ENCODE data around the gene OMA1. TPM values are rescaled to one million over a fixed set of nuclear protein-coding genes. Genes with fewer than 3 reads are reported as not detected.
"Not testable (repeated sequence)": the region's sequence is repeated elsewhere in the genome, so short reads cannot be mapped to it uniquely, and the experiment has no call there.

The OMA1 gene
- total RNA-seq, 1 experiment from 2014 or later: 21.4 TPM

DNA sequence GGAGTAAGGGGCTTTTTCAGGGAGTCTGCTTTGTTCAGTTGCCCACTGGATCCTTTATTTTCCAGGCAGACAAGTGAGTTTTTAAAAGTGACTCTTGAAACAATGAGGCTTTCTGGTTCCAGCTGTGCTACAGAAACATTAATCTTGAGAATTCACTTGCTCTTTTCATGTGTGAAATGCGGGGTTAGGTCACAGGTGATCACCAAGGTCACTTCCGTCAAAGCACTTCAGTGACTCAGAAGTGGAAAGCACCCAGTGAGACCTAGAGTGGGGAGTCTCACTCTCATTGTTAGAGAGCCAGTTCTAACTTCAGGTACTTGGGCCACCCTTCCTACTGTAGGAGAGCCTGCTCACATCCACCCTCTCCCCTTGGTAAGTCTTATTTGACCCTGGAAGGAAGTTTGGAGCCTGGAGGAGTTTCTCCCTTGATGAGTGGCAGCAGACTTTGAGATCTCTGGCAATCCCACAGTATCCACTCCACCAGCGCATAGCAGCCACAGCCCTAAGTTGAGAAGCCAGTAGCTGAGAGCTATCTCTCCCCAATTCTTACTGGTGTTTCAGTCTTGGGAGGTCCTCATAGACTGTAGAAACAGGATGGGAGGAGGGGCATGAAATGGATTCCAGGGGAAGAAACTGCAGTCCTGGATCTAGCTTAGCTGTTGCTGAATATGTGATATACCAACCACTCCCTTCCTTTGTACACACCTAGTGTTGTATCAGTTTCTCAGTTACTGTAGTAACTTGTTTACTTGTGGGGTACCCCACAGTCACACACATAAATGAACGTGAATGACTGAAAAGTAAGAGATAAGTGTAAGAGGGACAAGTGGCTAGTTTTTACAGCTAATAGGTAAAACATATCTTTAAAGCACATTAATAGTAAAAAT lies 27.4 kb upstream of the OMA1 start:
- DNase-seq (ENCODE audit: low read depth): peak; percentile 44

DNA sequence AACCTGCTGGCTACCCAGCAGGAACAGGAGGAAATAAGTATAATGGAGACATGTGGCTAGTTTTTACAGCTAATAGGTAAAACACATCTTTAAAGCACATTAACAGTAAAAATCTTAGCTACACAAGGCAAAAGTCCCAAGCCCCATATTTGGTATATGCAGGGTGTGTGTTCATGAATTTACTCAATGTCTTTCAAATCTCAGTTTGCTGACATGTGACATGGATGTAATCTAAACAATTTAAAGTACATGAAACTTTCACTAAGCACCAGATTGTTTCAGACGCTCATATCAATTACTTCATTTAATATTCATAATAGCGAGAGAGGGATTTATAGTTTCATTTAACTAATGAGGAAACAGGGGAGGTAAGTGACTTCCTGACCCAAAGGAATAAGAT lies 26.6 kb upstream of the OMA1 start:
- DNase-seq (ENCODE audit: low read depth): no peak

DNA sequence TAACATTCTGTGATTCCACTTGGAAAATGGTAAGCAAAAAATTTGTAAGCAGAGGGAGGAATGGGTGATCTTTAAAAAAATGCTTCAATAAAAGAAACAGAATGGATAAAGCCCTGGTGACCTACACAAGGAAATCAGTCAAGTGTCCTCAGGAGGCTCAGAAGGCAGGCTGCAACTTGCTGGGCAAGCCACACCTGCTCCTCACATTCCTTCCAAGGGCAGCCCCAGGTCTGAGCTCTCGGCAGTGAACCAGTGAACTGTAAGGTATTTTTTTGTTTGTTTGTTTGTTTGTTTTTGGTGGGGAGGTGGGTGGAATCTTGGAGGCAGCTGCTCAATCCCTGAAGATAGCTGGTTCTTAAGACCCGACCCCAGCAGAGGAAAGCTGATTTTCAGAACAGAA lies 26.2 kb upstream of the OMA1 start:
- DNase-seq (ENCODE audit: low read depth): no peak

DNA sequence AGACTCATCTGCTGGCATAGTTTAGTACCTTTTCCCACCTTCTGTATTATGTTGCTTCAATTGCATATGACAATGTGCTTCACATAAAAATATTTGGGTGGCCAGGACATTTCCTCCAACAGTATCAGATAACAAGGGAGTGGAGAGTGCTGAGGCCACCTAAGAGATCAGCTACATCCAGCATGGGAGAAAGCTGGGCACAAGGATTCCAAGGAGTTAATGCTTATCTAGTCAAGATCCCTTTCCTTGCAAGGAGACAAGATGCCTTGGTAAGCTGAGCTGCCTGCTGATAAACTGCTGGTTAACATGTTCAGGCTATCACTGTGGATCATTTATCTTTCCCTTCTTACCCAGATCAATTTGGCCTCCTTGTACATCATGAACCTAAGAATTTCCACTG lies 25.1 kb upstream of the OMA1 start:
- no peak for DNase-seq (ENCODE audit: low read depth)

DNA sequence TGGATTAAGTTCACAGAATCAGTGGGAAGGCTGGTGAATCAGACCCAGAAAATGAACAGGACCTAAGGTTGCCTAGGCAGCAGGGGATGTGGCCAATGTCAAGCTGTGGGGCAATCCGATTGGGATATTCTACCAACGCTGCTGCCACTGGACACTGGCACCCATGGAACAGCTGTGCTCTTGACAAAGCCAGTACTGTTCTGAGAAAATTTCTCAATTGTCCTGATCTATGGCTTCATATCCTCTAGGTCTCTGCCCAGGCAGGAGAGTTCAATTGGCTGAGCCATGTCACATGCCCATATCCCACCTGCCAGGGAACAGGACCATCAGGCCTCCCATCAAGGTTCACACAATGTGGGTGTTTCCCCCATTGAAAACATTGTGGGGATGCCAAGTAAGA lies 24.3 kb upstream of the OMA1 start:
- DNase-seq (ENCODE audit: low read depth): no peak

DNA sequence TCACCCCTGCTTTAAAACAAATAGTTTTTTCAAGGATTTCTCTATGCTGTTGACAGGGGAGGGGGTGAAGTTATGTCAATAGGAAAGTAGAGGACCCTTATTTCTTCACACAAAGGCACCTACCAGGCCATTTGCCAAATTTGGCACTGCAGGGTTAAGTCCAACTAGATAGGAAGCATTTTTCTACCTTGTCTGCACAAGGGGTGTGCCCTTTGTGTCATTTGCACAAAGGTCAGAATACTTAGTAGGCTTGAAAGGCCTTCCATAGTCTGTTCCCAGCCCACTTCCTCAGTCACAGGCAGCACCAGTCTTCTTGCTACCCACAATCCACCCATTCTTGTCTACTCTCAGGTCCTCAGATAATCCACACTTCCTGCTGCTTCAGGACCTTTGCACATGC lies 23.6 kb upstream of the OMA1 start:
- no peak for DNase-seq (ENCODE audit: low read depth)

DNA sequence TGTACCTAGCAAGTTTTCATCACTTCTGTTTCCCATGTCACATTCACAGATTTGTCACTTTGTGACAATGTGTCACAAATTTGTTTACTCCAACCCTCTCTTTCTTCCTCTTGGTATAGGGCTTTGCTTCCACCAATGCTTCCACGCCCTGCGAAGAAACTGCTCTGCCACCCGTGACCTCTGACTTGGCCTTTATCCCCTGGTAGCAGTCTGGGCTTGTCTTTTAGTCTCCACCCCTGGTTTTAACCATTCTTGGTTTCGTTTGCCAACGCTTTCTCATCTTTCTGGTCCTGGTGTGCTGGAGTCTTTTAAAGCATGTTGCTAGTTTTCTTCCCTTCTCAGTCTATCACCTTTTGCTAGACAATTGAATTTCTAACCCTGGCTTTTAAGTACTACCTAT lies 22.4 kb upstream of the OMA1 start:
- no peak for DNase-seq (ENCODE audit: low read depth)

DNA sequence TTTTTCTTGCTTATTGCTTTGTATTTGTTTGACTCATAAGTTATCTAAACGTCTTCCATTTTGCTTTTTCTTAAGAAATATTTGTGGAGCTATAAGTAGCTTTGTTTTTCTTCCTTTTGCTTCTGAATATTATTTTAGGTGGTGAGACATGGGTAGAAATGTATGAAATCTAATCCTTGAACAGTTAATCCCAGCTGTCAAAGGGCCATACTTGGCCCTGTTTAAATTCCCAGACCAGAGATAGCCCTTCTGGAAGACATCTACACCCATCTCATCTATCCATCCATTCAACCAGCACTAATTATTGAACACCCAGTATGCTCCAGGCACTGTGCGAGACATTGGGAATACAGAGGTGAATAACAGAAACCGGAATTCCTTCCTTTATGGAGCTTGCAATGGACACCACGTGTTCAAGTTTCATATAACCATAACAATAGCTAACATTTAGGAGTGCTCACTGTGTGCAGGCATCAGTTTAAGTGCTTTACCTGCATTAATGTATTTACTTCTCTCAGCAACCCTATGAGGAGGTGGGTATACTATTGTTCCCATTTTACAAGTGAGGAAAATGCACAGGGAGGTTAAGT lies 21.8 kb upstream of the OMA1 start:
- no peak for DNase-seq (ENCODE audit: low read depth)

DNA sequence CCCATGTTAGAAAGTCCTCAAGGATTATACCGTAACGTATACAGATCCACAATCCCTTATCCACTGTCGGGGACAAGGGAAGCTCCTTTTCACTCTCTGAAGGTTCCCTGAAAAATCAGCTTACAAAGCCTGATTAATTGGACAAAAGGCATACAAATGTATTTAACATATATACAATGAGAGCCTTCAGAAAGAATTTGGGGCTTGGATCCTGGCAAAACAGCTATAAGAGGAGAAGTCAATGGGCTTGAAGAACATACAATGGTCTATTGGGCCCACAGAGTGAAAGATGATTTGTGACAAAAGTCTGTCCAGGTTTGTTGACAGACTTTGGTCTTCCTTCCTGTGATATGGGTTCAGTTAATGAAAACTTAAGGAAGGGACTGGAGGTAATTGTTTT lies 19.8 kb upstream of the OMA1 start:
- no peak for DNase-seq (ENCODE audit: low read depth)

DNA sequence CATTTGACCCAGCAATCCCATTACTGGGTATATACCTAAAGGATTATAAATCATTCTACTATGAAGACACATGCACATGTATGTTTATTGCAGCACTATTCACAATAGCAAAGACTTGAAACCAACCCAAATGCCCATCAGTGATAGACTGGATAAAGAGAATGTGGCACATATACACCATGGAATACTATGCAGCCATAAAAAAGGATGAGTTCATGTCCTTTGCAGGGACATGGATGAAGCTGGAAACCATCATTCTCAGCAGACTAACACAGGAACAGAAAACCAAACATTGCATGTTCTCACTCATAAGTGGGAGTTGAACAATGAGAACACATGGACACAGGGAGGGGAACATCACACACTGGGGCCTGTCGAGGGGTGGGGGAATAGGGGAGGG lies 17.2 kb upstream of the OMA1 start:
- DNase-seq (ENCODE audit: low read depth): not testable (repeated sequence)

DNA sequence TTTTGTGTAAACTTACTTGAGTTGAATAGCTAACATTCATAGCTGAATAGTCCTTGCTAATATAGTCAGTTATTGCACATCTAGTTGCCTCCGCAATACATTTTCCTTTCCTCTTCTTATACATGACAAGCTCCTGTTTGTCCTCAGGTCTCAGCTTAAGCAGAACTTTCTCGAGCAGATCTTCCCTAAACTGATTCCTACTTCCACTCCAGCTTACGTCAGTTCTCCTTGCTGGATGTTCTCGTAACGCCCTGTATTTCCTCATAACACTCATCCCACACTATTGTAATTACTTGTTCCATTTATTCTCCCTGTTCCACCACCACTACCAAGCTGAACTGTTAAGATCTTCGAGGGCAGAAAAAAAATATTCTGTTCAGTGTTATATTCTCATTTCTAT lies 15.1 kb upstream of the OMA1 start:
- DNase-seq (ENCODE audit: low read depth): no peak

DNA sequence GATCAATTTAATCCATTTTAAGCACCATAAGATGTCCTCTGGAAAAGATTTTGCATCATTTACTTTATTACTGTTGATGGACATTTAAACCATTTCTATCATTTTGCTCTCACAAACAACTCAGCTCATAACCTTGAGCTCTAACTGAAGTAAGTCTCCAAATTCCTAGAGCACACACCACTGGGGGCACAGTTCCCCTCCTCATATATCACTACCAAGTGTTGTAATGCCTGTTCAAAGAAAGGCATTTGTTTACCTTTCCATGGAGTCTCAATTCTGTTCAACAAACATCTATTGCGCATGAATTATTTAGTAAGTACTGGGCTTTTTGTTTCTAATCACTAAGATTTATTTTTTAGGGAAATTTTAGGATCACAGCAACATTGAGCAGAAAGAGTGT lies 8.9 kb upstream of the OMA1 start:
- DNase-seq (ENCODE audit: low read depth): no peak

DNA sequence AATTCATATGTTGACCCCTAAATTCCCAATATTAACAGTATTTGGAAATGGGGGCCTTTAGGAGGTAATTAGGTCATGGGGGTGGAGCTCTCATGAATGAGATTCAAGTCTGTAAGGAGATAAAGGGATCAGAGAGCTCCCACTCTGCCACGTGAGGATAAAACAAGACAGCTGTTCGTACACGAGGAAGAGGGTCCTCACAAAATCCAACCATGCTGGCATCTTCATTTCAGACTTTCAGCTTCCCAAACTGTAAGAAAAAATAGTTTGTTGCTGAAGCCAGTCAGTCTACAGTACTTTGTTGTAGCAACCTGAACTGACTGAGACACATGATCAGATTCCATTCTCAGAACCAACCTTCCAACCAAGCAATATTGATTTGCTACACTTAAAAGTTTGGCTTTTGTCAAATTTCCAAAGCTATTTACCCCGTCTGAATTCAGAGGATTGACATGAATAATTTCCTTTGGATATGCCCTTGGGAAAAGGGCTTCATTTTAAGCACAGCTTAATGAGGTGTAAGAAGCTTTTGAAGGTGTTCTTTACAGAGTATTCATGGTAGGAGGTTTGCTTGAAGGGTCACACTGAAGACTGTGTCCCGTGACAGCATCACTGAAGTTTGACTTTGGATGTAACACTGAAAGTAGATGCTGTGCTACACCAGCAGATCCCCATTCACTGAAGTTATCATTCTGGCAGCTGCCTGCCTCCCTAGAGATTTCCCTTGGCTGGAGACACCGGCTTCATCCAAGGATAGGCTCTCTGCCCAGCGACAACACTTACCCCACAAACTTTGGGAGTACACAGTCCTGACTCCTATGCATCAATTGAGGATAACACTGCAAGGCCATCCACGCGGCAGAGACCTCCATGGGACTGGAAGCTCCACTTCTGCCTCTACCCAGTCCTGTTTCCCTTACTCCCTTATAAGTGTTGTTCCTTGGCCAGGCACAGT lies 4.9 kb upstream of the OMA1 start:
- DNase-seq (ENCODE audit: low read depth): no peak

DNA sequence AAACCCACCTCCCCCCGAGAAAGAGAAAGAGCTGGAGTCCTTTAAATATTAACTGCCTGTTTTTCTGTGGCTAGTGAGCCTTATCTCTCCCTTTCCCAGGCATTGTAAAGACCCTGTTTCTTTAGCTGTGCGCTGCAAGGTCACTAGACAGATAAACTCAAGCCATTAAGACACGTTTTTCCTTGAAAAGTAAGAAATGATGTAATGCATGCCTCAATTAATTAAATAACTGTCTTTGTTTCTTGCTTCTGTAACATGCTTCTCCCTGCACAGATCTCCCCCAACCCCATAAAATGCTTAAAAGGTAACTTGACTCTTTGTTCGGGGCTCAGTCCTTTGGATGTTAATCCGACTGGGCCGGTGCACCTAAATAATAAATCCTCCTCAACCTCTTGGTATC lies 2.8 kb upstream of the OMA1 start:
- not testable (repeated sequence) for DNase-seq (ENCODE audit: low read depth)

DNA sequence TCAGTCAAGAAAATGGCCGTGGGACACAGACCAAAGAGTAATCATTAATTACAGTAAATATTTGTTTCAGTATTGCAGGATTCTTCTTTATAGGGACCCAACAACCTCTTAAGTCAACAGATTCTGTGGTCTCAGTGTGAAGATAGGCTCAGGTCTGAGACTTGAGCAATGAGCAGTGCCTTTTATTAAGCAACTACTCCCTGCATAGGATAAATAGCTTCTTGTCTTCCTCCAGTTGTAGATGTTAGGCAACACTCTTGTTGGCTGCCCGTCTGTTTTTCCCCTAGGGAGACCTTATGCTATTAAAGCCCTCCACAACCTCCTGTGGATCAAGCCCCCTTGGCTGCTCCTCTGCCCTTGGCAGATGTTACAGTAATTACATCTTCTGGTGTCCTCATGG lies 1.8 kb upstream of the OMA1 start:
- no peak for DNase-seq (ENCODE audit: low read depth)

DNA sequence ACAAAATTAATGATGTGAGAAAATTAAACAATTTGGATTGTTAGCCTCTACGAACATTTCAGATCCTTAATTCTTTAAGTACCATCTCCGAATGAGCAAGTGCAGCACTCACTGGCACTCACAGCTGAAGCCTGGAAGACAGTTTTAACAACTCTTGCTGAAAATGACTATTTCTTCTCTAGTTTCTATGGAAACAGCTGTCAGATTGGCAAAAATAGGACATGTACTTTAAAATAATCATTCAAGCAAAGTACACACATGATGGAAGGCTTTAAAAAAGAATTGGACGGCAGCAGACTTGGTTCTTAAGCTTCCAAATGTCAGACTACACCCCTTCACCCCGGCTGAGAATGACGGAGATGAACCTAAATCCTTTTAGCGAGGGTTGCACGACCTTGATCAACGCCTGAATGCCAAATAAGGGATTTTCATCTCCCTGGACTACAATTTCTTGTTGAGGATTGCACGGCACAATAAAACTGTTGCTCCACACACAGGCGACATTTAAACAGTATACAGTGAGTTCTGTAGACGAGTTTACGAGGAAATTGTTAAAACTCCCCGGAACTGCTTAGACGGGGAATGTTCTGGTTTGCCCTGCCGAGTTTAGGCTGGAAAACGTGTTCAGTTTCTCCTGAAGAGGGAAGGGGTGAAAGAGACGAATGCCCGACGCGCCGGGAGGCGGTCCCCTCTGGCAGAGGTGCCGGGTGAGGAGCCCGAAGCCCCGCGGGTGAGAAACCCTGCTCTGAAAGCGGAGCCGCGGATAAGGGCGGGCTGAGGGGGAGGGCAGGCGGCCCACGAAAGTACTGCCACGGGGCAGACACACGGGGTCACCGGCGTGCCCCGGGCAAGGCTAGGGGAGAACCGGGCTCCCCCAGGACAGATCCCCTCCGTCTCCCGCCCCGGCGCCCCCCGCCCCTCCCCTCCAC lies 671 bp downstream of the OMA1 start:
- peak; percentile 85 for DNase-seq (ENCODE audit: low read depth)

DNA sequence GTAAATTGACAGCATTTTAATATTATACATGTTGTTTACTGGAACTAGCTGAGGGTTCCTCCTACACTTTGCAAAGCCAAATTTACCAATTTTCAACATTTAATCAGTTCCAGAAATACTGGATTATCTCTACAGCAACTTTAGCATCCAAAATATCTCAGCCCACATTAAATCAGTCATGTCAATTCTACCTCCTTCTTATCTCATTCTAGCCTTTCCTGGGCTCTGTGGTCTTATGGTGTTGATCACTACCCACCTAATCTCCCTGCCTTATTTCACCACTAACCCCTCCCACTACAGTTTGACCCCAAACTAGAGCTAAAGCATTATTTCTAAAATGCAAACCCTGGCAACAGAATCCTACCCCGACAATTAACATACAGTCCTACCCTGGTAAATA lies 3.3 kb downstream of the OMA1 start:
- DNase-seq (ENCODE audit: low read depth): no peak

DNA sequence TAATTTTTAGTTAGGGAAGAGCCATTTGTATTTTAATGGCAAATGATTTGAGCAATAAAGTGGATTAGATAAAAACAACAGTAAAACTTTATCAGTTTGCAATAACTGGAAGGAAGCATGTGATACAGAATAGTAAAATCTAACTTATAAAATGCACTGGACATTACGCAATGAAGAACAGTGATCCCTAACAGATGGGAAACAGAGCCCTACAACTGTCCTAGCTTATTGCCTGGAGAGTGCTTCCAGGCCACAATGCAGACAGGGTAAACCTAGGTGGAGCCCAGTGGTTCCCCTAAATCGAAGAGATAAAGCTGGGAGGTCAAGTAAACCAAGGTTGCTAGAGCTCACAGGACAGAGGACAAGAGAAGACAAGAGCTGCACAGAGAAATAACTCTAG lies 7.0 kb downstream of the OMA1 start:
- DNase-seq (ENCODE audit: low read depth): no peak

DNA sequence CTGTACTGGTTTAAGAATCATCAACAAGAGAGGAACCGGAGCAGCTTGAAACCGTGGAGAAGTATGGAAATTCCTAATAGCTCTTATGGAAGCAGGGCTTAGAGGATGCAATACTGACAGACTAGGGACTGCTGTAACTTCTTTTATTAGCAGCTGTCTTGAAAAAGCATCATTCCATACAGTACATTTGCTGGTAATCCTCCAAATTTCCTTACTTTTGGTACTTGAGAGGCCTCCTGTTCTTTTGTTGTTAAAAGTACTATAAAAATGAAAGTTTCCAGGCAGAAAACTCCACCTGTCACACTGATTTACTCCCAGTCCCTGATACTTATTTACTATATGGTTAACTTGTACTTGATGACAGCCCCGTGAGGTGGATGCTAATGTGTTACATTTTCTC lies 7.7 kb downstream of the OMA1 start:
- DNase-seq (ENCODE audit: low read depth): no peak

DNA sequence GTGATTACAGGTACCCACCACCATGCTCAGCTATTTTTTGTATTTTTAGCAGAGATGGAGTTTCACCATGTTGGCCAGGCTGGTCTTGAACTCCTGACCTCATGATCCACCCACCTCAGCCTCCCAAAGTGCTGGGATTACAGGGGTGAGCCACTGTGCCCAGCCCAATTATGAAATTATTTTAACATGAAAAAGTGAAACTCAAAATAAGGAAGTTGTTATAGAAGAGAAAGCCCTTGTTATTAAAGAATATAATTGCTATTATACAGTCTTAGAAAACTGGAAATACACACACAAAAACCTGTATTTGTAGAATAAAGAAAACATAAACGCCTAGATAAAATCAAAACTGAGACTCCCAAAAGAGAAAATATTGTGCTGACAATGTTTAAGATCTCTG lies 14.7 kb downstream of the OMA1 start:
- not testable (repeated sequence) for DNase-seq (ENCODE audit: low read depth)

DNA sequence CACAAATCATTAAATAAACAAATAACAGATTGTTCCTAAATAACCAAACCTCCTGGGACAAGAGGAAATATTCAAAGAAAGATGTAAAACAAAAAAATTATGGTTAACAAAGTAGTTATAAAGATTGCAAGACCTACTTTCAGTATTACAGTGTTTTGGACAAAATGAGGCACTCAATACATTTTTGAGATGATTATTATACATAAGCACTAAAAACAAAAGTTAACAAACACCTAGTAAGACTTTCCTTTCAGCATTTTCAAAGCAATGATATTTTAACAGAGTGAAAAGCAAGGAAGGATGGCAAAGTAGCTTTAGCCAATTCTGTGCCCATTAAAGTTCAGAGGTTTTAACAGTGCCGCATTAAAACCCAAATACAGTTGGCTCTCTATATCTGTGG lies 17.2 kb downstream of the OMA1 start:
- DNase-seq (ENCODE audit: low read depth): no peak

All from M059J (cell line).